HG02571 (cell line): ENCODE measurements around the gene FDPS.
"Not testable (repeated sequence)": the region's sequence is repeated elsewhere in the genome, so short reads cannot be mapped to it uniquely, and the experiment has no call there.

Experiments
- ATAC-seq: cut with Tn5 transposase; IDR thresholded peaks from one replicate; pipeline ENCODE4 v1.9.1; 2021; ENCODE audit warnings: mild to moderate bottlenecking, moderate library complexity; ENCODE audit not compliant: unreplicated experiment

The FDPS gene

DNA sequence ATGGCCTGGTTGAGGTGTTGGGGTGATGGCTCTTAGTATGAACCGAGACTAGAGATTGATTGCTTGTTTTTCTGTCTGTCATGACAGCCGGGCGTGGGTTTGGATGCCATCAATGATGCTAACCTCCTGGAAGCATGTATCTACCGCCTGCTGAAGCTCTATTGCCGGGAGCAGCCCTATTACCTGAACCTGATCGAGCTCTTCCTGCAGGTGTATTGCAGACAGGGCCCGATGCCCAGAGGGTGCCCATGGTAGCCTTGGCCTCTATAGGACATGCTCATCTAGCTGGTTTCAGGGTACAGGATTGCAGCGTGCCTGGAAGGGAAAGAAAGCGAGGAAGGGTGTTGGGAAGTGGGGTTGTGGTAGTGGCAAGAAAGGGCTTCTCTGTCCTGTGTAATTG is 9.4 kb downstream of the FDPS start:
- no peak for ATAC-seq

DNA sequence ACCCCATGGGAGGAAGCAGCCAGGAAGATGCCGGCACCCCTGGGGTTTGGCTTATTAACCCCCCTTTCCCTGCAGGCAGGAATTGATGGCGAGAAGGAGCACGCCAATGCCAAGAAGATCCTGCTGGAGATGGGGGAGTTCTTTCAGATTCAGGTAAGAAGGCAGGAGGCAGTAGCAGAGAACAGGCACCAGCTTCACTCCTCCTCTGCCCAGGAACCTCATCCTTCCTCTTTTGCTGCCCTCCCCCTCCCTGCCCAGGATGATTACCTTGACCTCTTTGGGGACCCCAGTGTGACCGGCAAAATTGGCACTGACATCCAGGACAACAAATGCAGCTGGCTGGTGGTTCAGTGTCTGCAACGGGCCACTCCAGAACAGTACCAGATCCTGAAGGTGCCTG is 10.9 kb downstream of the FDPS start:
- ATAC-seq, result no peak

DNA sequence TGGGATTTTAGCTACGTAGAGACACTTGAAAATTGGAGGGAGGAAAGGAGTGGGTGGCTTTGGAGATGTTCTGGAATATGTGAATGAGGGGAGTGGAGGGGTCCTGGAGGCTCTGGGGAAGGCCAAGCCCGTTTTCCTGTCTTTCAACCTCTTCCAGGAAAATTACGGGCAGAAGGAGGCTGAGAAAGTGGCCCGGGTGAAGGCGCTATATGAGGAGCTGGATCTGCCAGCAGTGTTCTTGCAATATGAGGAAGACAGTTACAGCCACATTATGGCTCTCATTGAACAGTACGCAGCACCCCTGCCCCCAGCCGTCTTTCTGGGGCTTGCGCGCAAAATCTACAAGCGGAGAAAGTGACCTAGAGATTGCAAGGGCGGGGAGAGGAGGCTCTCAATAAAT is 11.6 kb downstream of the FDPS start:
- no peak for ATAC-seq

DNA sequence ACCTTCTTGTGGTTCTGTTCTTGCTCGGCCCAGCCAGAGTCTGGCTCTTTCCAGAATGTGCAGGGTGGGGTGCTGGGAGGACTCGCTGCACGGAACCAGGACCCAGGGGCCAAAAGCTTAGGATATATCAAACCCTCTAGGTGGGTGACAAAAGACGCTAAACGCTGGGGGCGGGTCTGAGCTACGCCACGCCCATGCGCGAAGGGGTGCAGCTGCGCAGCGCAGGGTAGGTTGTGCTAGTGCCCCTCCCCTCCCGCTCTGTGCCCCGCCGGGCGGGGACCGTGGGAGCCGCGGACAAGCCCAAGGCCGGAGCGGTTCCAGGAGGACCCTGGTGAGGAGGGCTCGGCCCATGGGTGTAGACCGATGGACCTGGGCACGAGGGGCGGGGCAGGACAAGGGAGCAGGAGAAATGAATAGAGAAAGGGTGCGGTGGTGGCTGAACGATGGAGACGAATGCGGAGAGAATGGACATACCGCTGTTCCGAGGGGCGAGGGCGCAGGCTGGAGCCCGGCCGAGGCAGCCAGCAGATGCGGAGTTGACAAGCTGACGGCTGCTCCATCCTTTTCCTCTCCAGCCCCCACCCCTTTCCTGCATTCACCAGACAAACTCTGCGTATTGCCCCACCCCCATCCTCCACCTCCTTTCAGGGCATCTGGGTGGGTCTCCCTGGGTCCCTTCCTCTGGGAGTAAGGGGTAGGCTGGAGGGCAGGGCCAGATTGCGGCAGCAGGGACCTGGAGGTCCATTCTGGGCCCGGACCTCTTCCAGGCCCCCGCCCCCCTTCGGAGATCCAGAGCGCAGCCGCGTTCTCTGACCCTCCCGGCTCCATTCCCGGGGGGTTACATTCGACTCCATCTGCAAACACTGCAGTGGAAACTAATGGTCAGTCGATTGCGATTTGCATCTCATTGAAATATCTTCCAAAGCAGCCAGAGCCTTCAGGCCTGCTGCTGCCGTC is 12.3 kb downstream of the FDPS start, which contains the start of gene RUSC1:
Gene RUSC1 (plus strand): TSS at position 234 of the 957 bp plus-strand sequence. CDS start 880 bp downstream, outside the sequence.
- ATAC-seq, result no peak

DNA sequence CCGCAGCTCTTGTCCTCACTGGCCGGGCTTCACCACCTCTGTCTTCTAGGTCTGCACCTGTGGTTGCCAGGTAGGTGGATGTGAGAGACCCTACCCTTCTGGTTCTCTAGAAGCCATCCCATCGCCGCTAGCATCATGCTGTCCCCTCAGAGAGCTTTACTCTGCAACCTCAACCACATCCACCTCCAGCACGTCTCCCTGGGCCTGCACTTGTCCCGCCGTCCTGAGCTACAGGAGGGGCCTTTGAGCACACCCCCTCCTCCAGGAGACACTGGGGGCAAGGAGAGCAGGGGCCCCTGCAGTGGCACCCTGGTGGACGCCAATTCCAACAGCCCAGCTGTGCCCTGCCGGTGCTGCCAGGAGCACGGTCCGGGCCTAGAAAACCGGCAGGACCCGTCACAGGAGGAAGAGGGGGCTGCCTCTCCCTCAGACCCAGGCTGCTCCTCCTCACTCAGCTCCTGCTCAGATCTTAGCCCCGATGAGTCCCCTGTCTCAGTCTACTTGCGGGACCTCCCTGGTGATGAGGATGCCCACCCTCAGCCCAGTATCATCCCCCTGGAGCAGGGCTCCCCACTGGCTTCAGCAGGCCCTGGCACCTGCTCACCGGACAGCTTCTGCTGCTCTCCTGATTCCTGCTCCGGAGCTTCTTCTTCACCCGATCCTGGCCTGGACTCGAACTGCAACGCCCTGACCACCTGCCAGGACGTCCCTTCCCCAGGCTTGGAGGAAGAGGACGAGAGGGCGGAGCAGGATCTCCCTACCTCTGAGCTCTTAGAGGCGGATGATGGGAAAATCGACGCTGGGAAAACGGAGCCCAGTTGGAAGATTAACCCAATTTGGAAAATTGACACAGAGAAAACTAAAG is 13.2 kb downstream of the FDPS start:
- no peak for ATAC-seq

DNA sequence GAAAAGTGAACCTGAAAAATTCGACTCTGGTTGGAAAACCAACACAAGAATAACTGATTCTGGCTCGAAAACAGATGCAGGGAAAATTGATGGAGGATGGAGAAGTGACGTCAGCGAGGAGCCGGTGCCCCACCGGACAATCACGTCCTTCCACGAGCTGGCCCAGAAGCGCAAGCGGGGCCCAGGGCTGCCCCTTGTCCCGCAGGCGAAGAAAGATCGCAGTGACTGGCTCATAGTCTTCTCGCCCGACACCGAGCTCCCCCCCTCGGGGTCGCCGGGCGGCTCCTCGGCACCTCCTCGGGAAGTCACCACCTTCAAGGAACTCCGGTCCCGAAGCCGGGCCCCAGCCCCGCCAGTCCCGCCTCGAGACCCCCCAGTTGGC is 13.9 kb downstream of the FDPS start:
- ATAC-seq, result no peak

DNA sequence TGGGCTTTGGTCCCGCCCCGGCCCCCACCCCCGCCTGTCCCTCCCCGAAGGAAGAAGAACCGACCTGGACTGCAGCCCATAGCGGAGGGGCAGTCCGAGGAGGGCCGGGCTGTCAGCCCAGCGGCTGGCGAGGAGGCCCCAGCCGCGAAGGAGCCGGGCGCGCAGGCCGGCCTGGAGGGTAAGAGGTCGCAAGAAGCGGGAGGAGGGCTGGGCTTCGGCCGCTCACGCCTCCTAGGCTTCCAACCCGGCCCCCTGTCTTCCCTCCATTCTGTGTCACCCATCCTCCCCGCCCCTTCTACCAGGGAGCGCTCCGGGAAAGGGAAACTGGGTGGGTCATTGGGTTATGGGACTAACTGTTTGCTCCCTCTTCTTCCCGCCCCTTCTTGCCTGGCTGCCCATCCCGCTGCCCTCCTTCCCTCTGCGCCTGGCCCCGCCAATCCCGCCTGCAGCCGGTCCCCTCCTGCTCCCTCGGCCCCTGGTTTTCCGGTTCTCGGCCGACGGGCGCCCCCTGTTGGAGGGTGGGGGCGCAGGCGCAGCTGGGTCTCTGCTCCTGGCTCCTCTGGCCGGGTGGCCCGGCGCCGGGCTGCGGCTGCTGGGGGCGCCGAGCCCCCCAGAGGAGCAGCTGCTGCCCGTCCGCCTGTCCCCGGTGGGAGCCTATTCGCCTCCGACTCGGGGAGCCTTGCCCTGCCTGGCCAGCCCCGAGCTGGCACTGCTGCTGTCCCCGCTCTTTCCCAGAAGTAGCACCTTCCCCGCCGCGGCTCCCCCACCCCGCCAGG is 14.5 kb downstream of the FDPS start:
- peak; percentile 44 for ATAC-seq

DNA sequence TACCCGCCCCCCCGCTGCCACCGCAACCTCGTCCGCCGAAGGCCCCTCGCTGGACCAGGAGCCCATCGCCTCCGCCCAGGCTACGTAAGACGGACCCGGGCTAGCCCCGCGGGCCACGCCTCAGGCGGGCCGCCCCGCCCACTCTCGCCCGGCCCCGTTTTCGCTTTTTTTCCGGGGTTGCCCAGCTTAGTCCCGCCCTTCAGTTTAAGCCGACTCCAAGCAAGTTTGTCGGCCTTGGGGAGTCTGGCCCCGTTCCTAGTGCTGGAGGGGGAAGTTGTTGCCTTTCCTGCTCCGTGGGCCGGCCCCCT is 15.0 kb downstream of the FDPS start:
- ATAC-seq, result peak; percentile 37

DNA sequence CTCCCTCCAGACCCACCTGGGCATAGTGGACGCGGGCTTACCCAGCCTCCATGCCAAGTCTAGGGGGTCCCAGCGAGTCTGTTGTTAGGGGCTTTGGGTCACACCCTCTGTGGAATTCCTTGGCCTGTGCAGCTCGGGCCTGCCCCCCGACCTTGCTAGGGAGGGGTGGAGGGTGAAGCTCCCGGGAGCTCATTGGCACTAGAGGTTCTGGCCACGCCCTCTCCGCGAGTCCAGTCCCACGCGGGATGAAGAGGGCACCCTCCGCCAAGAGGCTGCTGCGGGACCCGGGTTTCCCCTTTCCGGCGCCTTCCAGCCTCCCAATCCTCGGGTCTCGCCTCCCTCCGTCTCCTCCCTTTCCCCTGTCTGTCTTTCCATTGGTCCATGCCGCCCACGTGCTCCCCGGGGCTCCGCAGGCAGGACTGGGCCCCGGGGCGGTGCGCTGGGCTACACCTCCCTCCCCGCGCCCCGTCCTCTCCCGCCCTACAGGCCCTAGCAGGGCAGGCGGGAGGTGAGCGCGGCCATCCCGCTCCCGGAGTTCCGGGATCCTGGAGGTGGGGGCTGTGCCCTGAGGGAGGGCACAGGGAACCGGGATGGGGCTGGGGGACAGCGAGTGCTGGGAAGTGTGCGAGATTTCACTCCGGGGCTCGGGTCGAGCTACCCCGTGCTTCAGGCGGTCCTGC is 15.5 kb downstream of the FDPS start:
- peak; percentile 66 for ATAC-seq

DNA sequence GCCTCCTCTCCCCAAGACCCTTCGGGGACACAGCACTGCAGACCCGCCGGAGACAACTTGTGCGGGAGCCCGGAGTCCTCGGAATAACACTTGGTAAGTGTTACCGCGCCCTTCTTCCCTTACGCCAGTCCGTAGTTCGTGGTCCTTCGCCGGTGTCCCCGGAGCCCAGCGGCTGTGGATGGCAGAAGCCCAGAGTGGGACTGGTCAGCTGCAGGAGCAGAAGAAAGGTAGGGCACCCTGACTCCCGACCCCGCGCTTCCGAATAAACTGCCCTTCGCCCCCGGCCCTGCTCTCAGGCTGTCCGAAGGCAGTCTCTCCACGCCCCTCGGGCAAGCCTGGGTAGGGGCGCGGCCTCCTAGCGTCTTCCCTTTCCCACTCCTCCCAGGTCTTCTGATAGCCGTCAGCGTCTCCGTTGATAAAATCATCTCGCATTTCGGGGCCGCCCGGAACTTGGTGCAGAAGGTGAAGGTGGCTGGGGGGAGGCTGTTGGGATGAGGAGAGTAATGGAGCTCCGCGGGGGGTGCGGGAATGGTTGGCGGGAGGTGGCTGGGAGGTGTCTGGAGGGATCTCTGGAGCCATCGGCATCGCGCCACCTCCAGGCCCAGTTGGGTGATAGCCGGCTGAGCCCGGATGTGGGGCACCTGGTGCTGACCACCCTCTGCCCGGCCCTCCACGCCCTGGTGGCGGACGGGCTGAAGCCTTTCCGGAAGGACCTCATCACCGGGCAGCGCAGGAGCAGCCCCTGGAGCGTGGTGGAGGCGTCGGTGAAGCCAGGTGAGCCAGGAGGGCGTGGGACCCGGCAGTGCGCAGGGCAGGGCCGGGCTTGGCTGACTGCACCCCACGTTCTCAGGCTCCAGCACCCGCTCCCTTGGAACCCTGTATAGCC is 16.3 kb downstream of the FDPS start:
- ATAC-seq, result no peak

DNA sequence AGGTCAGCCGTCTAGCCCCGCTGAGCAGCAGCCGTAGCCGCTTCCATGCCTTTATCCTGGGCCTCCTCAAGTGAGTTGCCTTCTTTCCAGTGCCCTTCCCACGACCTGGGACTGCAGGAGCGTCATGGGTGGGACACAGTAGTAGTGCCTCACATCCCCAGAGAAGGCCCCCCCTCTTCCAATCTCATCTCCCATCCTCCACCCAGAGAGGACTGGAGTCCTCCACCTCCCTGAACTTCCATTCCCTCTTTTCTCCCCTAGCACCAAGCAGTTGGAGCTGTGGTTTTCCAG is 16.9 kb downstream of the FDPS start:
- no peak for ATAC-seq

DNA sequence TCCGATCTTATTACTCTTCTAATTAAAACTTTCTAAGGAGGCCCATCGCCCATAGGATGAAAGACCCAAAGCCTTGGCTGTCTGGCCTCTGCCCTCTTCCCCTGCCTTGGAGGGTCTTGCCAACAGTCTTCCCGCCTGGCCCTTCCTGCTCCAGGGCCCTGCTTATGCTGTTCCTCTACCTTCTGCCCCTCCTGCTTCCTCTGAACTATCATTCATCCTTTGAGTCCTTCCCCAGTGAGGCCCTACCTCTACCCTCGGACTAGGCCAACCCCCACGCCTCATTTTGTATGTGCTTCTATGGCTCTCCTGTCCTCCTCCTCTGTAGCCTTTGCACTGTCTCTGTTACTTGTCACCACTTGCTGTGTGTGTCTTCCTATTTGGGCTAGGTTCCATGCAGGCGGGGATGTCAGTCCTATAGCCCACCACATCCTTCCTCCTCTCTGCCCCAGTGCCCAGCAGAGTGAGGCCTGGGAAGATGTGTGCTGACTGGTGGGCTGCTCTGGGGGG is 17.4 kb downstream of the FDPS start:
- no peak for ATAC-seq

DNA sequence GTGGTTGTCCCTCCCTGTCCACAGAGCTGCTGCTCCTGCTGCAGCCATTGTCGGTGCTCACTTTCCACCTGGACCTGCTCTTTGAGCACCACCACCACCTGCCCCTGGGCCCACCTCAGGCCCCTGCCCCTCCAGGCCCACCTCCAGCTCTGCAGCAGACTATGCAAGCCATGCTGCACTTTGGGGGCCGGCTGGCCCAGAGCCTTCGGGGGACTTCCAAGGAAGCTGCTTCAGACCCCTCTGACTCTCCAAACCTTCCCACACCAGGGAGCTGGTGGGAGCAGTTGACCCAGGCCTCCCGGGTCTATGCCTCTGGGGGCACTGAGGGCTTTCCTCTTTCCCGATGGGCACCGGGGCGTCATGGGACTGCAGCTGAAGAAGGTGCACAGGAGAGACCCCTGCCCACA is 18.0 kb downstream of the FDPS start:
- no peak for ATAC-seq

DNA sequence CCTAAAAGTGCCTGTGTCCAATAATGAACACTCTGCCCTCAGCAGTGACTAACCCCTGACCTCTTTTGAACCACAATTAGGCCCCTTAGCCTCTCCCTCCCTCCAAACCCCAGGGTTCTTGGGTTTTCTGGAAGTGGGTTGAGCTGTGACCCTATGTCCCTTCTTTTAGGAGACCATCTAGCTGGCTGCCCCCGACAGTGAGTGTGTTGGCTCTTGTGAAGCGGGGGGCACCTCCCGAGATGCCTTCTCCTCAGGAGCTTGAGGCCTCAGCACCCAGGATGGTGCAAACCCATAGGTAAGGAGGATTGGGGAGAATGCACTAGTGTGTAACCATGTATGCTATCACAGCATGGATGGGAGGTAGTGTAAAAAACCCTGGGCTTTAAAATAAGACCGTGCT is 19.3 kb downstream of the FDPS start:
- ATAC-seq, result no peak

DNA sequence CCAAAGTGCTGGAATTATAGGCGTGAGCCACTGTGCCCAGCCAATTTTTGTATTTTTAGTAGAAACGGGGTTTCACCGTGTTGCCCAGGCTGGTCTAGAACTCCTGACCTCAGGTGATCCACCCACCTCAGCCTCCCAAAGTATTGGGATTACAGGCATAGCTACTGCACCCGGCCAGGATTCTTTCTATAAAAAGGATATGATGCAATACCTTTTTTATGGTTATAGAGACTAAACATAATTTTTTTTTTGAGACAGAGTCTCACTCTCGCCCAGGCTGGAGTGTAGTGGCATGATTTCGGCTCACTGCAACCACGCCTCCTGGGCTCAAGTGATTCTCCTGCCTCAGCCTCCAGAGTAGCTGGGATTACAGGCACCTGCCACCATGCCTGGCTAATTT is 20.2 kb downstream of the FDPS start:
- not testable (repeated sequence) for ATAC-seq

DNA sequence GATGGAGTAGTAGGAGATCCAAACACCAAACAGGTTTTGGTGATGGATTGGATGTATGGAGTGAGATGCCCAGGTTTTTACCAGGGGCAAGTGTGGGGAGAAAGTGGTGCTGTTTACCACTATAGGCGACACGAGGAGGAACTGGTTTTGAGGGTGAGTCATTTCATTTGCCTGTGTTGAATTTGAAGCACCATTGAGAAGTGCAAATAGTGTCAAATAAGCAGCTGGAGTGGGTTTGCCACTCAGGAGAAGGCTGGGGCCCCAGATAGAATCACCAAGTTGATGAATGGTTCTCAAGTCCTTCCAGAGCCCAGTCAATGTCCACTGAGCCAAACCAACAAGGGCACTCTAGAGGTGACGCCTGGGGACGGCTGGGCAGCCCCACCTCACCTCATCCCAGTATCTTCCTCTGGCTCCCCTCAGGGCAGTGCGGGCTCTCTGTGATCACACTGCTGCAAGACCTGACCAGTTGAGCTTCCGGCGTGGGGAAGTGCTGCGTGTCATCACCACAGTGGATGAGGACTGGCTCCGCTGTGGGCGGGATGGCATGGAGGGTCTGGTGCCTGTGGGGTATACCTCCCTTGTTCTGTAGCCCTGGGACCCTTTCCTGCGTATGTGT is 21.4 kb downstream of the FDPS start:
- no peak for ATAC-seq

DNA sequence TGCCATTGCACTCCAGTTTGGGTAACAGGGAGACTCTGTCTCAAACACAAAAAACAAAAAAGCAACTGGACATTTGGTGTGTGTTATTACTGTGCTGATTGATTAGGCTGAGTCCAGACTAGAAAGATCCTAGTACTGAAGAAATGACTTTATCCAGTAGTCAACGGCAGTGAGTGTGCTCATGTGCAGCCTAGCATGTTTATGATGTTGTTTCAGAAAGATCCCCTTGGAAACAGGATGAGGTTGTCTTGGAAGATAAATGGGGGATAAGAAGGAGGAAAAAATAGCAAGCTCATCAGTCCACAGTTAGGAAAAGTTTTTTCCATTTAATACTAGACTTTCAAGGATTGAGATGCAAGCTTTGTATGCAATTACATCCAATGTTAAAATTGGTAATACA is 26.3 kb downstream of the FDPS start:
- no peak for ATAC-seq

DNA sequence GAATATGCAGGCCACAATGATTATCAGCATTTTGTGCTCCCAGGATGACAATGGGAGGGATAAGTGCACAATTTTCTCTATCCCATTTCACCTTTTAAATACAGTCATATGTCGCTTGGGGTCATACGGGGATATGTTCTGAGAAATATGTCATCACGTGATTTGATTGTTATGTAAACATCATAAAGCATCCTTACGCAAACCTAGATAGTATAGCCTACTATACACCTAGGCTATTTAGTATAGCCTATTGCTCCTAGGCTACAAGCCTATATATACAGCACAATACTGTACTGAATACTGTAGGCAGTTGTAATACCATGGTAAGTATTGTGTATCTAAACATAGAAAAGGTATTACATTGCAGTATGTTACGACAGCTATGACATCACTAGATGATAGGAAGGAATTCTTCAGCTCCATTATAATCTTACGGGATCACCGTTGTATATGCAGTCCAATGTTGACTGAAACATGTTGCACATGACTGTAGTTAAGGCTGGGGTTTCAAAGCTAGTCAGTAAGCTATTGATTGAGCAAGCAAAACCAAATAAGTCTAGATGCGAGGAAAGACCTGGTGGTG is 30.9 kb downstream of the FDPS start:
- no peak for ATAC-seq

DNA sequence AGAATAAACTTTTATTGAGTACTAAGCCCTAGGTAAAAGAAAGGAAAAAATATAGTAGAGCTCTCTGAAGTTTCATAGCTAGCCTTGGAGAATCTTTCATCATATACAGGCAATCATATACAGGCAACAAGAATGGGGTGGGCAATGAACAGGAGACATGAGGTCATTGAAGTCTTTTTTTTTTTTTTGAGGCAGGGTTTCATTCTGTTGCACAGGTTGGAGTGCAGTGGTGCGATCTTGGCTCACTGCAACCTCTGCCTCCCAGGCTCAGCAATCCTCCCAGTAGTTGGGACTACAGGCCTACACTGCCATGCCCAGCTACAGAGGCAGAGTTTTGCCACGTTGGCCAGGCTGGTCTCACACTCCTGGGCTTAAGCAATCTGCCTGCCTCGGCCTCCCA is 34.2 kb downstream of the FDPS start:
- no peak for ATAC-seq
